ENCODE data around the gene BLM.

DNA sequence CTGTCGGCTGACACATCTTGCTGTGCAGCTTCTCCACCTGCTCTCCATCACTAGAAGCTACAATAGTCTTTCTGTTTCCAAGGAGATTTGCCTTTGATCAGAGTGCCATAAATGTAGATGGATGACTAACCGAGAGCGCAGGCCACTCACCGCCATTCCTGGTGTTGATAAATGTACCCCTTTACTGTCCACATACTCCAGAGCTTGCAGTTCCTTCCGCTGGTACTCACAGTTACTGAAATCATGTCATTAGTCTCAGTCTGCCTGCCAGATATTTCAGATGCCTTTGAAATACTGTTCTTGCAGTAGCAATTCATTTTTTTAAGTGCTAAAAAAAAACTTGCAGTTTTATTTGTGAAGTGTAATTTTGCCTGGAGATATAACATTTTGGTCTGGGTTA, 72.3 kb downstream of the BLM start:
- TF ChIP-seq, protein P1, sequence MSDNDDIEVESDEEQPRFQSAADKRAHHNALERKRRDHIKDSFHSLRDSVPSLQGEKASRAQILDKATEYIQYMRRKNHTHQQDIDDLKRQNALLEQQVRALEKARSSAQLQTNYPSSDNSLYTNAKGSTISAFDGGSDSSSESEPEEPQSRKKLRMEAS (IDR thresholded peaks at IDR 0.05) = no peak
- TF ChIP-seq POLR2AphosphoS5 (IDR thresholded peaks at IDR 0.05; ENCODE audit: low read depth, low read length) (no peak), EZH2phosphoT487 (IDR thresholded peaks at IDR 0.05; ENCODE audit: borderline replicate concordance) (no peak)
- TF ChIP-seq, protein P2, sequence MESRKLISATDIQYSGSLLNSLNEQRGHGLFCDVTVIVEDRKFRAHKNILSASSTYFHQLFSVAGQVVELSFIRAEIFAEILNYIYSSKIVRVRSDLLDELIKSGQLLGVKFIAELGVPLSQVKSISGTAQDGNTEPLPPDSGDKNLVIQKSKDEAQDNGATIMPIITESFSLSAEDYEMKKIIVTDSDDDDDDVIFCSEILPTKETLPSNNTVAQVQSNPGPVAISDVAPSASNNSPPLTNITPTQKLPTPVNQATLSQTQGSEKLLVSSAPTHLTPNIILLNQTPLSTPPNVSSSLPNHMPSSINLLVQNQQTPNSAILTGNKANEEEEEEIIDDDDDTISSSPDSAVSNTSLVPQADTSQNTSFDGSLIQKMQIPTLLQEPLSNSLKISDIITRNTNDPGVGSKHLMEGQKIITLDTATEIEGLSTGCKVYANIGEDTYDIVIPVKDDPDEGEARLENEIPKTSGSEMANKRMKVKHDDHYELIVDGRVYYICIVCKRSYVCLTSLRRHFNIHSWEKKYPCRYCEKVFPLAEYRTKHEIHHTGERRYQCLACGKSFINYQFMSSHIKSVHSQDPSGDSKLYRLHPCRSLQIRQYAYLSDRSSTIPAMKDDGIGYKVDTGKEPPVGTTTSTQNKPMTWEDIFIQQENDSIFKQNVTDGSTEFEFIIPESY (IDR thresholded peaks at IDR 0.05; ENCODE audit: extremely low read depth, insufficient replicate concordance, low read length) = no peak
- TF ChIP-seq, protein P3, sequence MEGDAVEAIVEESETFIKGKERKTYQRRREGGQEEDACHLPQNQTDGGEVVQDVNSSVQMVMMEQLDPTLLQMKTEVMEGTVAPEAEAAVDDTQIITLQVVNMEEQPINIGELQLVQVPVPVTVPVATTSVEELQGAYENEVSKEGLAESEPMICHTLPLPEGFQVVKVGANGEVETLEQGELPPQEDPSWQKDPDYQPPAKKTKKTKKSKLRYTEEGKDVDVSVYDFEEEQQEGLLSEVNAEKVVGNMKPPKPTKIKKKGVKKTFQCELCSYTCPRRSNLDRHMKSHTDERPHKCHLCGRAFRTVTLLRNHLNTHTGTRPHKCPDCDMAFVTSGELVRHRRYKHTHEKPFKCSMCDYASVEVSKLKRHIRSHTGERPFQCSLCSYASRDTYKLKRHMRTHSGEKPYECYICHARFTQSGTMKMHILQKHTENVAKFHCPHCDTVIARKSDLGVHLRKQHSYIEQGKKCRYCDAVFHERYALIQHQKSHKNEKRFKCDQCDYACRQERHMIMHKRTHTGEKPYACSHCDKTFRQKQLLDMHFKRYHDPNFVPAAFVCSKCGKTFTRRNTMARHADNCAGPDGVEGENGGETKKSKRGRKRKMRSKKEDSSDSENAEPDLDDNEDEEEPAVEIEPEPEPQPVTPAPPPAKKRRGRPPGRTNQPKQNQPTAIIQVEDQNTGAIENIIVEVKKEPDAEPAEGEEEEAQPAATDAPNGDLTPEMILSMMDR (IDR thresholded peaks at IDR 0.05 in 2 of 3, conservative IDR thresholded peaks at IDR 0.05 in 1 of 3; ENCODE audit: borderline replicate concordance in 1 of 3, insufficient read depth in 1 of 3, low read depth in 2 of 3, low read length in 2 of 3) = no peak

Measured in HCT116 (cell line).